Esophagus mucosa (tissue), 1 donor: ENCODE results near the gene GALNT2. TPM values are rescaled to one million over a fixed set of nuclear protein-coding genes. Genes with fewer than 3 reads are reported as not detected.

Experiments
- ATAC-seq: fragments of 200-7000 bp; cut with Tn5 transposase; one replicate; pipeline ENCODE4 v1.9.1; 2020
- total RNA-seq: library from RNA; stranded (reverse); gene quantifications from one replicate; pipeline ENCODE4 v1.2.4, GENCODE V29; 2023
- donor health status: DM: yes; HTN: yes; CAD: no.

Gene GALNT2
- total RNA-seq, 1 donor from 2014 or later = 37.6 TPM

DNA sequence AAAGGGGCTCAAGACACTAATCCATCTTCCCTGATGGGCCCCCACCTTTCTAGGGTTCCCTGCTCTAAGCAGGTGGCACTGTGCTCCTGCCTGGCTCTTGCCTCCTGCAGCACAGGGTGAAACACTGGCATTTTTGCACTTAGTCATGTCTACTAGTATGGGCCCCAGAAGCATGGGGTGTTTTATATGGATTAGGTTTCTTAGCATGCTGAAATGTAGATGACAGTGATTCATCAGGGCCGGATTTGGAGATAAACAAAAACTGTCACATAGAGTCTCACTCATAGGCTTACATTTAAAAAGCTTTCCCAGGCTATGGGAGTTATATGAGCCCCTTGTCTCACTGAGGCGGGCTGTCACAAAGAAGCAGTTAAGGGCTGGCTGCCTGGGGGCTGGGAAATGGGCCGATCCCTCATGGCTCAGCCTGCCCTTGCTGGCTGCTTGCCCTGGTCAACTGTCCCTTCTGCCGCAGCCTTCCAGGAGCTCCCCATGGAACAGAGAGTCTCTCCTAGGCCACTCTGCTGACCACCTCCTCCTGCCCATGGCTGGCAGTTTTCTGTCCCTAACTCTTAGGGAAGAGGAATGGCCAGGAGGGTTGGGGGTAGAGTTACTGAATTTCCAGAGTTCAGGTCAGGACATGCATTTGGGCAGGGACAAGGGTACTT lies 6.5 kb downstream of the GALNT2 start:
- ATAC-seq = peak; percentile 87

DNA sequence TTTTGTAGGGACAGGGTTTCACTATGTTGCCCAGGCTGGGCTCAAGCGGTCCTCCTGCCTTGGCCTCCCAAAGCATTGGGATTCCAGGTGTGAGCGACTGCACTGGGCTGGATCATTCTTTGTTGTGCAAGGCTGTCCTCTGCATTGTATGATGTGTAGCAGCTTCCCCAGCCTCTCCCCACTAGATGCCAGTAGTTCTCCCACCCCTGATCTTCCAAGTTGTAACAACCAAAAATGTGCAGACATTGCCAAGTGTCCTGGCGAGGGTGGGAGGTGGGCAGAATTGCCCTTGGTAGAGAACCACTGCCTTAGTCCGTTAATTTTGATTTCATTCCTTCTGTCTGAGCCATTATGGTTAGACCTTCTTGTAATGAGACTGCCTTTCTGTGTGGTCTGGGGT lies 7.2 kb downstream of the GALNT2 start:
- no peak for ATAC-seq

DNA sequence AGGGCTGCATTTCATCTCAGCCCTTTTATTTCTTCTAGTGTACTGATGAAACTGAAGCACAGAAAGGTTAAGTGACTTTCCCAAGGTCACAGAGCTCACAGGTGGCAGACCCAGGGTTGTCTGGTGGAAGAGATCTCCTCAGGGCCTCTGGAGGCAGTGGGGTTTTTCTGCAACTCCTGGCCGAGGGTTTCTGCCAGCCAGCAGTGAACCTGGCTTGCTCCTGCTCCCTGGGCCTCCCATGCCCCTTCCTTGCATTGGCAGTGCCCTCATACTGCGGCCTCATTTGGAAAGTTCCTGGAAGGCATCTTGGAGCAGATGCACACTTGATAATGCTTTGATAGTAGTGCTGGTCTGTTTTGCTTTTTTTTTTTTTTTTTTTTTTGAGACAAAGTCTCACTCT lies 7.7 kb downstream of the GALNT2 start:
- no peak for ATAC-seq

DNA sequence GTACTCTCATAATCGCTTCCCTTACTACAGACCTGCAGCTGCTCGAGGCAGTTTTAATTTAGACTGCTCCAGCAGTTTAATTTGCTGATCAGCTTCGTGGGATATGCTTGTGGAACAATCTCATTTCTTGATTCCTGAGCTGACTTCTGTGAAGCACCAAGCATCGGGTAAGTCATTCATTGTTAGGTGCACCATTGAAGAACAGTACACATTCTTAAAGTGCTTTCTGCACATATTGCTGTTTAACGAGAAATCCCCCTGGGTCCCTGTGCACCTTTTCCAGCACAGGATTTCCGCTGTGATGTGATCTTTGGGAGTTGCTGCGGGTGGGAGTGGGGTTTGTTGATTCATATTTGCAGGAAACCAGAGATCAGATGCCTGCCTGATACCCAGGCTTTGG lies 9.1 kb downstream of the GALNT2 start:
- no peak for ATAC-seq

DNA sequence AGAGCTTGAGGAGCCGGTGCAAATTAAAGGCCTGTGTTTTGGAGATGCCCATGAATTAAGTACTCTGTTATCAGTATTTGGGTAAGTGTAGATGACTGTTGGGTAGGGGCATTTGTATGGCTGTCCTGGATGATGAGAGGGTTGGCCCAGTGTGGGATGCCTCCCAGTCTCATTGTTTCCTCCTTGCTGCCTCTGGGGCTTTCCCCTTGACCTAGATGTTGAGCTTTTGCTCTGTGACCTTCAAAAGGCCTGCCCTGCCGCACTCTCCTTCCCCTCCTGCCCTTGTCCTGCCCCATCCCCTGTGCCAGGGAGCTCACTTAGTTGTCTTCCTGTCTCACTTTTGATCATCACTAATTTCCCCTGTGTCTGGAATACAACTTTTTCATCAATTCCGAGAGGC lies 10.0 kb downstream of the GALNT2 start:
- ATAC-seq = no peak

DNA sequence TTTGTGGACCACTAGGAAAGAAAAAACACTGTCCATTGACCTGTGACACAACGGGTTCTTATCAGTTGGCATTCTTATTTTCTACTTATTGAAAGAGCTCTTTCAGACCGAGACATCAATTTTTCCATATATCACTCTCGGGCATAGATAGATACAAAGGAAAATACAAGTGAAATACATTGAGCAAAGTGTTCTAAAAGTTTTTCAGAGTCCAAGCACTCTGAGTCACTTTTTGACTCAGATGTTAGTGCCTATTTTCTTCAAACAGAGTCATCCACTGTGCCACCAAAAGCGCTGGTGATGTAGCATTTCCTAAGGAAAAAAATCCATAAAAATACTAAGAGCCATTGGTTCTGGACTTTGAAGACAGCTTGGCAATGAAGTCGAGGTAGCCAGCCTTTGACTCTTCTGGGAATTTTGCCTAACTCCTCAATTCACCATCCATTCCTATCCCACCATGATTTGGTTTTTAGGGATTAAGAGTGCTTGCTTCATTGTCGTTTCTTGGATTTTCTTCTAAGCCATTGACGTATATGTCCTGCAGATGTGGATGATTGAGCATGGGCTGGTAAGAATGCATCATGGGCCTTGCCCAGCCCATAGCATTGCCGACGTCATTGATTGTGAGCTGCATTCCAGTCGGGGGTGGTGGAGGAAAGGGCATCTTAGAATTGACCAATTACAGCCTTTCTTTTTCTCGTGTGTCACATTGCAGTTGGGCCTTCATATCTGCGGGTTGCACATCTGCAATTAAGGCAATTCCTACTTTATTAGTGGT lies 10.6 kb downstream of the GALNT2 start:
- no peak for ATAC-seq

DNA sequence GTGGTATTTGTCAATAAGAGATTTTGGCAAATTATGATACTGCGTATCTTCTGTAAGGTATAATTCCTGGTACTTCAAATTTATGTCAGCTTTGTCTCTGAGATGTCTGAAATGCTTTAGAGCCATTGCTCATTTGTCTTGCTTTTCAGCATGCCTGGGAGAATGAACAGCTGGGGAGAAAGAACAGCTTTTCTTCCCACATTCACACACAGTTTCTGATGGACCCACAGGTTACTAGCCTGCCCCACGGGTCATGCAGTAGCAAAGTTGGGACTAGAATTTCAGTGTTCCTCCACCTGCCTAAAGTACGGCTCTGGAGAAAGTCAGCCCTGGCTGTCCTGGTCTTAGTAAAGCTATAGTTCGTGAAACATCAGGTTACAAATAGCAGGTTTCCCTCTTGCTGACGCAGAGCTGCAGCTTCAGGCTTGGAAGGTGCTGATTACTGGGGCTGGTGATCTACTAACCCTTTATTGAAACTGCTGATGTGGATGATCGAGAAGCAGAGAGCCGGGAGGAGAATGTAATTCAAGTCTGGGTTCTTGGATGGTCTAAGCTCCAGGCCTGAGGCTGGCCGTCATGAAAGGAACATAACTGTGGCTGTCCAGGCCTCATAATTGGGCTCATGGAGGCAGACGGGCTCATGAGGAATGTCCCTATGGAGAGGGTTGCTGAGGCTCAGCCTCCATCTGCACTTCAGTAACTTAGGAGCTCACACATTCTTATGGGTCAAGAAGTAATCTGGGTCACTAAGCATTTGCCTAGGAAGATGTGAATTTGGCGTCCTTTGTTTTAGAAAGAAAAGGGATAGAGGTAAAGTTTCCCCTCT lies 12.4 kb downstream of the GALNT2 start:
- ATAC-seq = no peak

DNA sequence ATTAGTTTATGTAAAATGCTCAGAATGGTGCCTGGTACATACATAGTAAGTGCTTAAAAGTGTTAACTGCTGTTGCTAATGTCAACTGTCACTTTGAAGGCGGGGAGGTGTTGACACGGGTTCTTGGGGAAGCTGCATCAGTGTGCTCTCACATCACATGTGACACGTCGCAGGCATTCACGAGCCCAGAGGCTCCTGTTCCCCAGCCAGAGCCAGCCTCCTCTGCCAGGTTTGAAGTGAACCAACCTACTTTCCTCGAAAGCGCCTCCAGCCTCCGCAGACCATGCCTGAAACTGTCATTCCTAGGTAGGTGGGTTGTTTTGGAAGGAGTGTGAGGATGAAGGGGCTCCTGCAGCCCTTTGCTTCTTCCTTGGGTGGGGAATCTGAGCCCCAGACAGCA lies 13.8 kb downstream of the GALNT2 start:
- ATAC-seq = no peak

DNA sequence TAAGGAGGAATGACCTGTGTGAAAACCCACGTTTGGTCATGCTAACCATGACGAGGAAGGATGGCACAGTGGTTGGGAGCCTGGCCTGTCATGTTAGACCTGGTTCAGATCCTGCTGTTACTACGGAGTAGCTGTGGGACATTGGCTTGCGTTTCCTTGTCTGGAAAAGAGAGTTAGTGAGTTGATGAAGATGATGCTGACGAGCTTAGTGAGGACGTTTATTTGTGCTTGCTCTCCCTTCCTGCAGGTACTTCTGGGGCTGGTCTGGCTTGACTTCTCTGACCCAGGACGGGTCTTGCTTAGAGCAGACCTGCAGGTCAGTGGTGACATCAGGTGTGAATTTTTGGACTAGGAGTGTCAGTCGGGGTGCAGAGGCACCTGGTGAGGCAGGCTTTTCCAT lies 14.7 kb downstream of the GALNT2 start:
- no peak for ATAC-seq

DNA sequence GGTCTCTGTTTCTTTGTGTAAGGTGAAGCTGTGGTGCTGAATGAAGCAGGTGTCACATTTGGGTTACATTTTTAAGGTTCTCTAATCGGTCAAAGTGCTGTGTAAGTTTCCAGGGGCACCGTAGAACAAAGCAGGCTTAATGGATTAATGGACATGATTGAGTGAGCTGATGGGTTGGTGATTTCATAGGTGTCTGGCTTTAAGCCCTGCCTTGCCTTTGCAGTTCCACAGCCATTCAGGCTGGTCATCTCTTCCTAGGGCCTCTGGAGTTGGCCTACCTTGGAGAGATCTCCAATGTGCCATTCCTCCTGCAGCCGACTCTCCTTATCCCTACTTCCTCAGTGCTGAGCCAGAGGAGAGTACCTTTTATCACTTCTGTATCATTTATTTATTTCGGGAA lies 15.2 kb downstream of the GALNT2 start:
- ATAC-seq = no peak

DNA sequence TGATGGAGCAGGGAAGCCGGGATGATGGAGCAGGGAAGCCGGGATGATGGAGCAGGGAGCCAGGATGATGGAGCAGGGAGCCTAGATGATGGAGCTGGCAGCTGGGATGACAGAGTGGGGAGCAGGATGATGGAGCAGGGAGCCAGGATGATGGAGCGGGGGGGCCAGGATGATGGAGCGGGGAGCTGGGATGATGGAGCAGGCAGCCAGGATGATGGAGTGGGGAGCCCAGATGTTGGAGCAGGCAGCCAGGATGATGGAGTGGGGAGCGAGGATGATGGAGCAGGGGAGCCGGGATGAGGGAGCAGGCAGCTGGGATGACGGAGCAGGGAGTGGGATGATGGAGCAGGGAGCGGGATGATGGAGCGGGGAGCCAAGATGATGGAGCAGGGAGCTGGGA lies 16.0 kb downstream of the GALNT2 start:
- no peak for ATAC-seq

DNA sequence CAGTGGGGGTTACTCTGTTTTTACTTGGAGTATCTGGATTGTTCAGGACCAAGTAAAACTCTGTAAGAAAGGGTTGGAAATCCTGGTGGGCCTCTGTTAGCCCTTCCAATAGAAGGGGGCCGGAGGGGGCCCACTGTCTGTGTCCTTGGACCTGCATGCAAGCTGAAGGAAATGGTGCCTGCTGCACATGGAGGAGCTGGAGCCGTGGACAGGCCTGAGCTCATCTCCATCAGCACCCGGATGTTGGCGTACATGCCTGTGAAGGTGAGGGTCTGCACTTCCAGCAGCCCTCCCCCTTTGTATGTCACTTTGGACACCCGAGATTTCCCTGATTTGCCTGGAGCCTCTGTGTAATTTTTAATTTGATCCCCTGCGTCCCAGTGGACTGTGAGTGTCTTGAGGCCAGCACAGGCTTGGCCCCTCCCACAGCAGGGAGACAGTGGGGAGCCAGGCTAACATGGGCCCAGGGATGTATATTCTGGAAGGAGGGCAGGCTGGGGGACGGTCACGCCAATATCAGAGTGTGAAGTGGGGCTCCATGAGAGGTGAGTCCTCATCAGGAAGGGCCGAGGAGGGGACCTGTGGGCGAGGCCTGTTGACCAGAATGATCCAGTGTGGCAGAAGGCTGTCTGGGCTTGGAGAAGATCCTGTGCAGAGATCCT lies 16.8 kb downstream of the GALNT2 start:
- ATAC-seq = no peak

DNA sequence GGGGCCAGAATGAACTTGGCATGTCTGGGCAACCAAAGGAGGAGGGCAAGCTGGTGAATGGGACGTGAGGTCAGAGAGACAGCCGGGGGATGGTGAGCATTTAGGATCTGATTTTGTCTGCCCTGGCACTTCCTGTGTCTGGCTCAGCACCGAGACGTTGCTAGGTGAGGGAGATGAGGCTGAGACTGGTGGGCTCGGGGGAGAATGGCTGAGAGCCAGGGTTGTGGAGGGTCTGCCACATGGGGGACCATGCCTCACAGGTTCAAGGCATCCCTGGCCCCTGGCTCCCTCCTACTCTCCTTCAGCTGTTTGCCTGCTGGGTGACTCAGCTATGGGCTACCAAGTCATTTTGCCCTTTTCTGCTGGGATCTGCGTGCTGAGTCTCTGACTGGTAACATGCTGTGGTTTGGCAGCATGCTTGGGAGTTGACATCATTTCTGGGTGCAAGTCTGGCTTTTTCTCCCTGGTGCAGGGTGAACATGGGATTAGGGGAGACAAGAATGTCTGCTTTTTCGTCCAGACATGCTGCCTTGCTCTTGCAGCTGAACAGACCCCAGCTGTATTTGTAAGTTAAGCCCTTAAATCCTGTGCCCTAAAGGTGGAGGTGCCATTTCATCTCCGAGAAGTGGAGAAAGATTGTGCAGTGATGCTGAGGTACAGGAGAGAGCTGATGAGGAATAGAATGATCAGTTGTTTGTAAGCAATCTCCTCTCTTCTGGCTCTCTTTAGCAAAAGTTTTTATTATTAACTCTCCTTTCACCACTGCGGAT lies 17.6 kb downstream of the GALNT2 start:
- peak; percentile 94 for ATAC-seq

DNA sequence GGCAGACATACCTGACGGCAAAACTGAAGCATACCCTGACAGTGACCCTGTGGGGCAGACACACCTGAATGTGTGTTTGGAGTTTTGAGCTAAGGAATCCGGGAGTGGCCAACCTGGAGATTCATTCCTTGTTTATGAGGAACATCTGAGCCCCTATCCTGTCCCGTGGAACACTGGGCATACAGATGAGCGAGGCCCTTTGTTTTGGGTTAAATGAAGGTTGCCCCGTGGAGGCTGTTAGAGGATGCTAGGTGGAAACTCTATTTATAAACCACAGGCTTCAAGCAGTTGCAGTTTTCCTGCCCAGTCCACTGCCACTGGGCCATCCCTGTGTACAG lies 18.1 kb downstream of the GALNT2 start:
- peak; percentile 6 for ATAC-seq

DNA sequence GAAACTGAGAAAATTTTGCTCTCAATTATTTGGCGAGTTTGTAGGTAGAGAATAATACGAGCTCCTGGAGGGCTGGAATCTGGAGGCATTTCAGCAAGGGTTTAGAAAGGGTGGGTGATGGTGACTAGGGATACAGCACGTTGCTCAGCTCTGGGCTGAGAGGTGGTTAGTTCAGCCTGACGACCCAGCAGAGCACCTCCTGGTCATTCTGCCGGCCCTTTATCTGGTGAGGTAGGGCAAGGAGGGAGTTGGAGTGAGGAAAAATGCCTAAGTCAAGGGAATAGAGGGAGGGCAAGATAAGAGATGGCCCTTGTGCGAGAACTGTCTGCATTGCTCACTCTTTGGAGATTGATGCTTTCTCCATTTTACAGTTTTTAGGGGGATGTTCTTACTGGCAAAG lies 19.1 kb downstream of the GALNT2 start:
- ATAC-seq = no peak

DNA sequence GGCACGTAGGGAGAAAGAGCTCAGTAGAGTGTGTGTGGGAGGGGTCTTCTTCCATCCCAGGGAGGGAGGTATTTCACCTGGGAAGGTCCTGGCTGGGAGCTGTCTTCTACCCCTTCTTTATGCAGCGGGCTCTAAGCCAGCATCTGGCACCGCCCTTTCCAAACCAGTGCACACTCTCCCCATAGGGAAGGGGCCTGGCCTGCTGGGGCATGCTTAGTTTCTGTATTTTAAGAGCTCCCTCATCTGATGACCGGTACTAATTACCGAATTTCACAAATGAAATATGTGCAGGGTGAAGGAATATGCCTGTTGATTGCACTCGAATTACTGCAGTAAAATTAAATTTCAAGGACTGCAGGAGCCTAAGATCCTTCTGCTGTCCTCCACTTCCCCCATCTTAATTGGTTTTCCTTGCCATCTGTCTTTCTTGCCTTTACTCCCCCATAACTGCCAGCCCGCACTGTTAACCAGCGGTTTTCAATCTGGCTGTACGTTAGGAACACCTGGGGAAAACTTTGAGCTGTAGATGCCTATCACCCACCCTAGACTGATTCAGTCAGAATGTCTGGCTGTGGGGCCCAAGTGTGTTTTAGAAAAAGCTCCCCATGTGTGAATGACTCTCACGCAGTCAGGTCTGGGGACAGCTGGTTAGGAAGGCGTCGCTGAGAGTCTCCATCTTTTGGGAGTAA lies 20.1 kb downstream of the GALNT2 start:
- ATAC-seq = peak; percentile 59

DNA sequence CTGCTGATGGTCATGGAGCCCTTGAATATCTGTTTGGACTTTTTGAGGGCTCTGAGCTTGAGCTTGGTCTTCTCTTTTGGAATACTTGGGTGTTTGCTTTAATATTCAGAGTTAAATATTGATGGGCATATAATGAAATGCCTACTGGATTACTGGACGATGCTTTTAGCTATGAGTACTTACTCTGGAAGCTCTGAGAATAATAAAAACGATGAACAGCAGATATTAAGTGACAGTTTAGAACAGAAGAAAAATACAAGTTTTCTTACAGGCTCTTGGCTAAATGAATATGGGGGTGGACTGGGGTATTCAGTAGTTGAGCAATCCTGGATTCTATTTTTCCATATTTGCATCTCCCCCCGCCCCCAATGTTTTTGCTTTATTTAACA lies 20.7 kb downstream of the GALNT2 start:
- no peak for ATAC-seq

DNA sequence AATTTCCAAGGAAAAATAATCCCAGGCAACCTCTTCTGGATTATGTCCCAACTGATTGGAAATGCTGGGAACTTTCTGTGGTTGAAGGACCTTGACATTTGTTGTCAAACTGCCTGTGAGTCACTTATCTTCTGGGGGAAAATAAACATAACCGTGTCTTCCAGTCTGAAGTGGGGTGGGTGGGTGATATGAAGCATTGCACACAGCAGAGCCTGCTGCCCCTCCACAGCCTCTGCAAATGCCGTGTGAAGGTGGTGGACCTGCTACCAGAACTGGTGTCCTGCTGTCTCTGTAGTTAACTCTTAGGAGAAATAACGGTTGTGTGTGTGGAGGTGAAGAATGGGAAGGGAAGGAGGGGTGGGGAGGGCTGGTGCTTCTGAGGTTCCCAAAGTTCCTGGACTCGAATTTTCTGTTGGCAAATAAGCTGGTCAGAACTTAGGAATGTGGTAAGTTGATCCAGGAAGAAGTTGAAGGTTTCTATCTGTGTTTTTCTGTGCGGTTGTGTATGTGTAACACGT lies 23.2 kb downstream of the GALNT2 start:
- ATAC-seq = no peak

DNA sequence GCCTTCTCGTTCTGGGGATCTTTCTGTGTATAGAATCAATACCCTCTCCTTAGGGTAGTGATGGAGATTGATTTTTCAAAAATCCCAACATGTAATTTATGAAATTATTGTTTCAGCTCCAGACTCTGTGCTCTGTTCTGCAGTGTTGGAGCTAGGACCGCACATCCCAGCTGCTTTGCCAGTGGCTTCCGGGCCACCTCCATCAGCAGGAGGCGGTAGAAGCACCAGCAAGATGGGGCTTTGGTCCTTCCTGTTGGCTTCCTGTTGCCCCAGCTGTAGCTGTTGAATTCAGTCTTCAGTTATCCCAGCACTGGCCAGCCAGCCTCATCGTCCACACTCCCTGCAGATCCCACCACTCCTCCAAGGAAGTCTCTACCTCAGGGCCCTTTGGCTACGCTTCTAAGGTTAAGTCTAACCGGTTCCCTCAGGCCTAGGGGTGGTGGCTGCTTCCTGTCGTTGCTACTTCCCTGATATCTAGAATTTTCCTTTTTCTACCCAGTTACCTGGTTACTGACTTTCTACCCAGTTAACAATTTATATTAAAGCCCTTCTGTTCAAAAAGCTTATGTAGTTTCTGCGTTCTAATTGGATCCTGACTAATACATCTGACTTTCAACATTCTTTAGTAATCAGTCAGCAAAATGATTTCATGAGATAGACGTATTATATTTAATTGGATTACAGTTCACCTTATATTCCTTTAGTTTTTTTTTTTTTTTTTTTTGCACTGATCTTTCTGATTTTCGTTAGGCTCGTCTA lies 24.6 kb downstream of the GALNT2 start:
- ATAC-seq = peak; percentile 31

DNA sequence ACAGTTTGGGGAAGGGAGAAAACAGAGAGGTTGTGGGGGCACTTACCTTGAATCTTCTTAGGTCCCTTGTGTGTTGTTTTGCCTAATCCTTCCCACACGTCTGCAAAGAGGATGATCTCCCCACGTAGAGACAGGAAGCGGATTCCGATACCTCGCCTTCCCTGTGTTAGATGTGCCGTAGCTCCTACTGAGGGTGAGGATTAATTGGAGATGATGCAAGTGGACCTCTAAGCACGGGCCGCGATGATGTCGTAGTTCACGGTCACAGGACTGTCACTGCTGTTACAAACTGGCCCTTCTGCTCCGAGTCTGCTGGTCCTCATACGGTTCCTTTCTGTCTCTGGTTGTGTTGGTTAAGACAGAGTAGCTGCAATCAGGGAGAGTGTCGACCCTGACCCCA lies 27.7 kb downstream of the GALNT2 start:
- ATAC-seq = no peak

DNA sequence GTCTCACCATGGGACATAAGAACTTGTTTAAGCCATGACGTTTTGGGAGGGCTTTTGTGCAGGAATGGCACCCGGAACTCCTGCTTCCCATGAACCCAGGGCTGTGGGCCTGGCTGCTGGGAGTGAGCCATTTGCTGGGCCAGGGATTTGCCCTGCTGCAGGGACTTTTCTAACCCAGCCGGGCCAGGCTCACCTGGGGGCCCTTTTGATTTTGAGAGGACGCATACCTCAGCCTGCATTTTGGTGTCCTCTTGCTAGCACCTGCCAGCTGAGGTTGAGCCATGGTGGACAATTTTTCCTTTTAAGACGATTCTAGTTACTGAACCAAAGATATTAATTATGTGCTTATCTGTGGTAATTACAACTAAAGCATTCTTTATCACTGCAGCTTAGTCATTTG lies 28.9 kb downstream of the GALNT2 start:
- no peak for ATAC-seq
